IMR-90 (cell line): Measurements from ENCODE around the gene OR8D1. TPM values are rescaled to one million over a fixed set of nuclear protein-coding genes. Genes with fewer than 3 reads are reported as not detected.

ENCODE experiments used
- ATAC-seq: fragments of 200-7000 bp; cut with Tn5 transposase; 2 replicates; pipeline ENCODE4 v1.9.1; 2020; ENCODE audit warnings: low read depth, mild to moderate bottlenecking, moderate library complexity
- BruUV-seq: library from RNA; stranded (reverse); fragments of 400-500 nt; replicated peaks from 2 replicates; lab custom pipeline; 2021; lab: Mats Ljungman, UMichigan
- CTCF ChIA-PET: fragments of 300-600 bp; formaldehyde crosslinking; extraction: SDS; loops from one replicate; lab custom pipeline; 2021; ENCODE audit warnings: antibody characterized with exemption; lab: Yijun Ruan, JAX
- POLR2A ChIA-PET: fragments of 300-600 bp; sonication (Branson Sonifier 250); formaldehyde crosslinking; loops from one replicate; lab custom pipeline; 2022; ENCODE audit warnings: antibody characterized with exemption; ENCODE audit not compliant: unreplicated experiment; lab: Charles Lee
- DNase-seq: peaks from one replicate; pipeline ENCODE4 v3.0.0; 2013
- H2AFZ ChIP-seq: replicated peaks from 2 replicates; pipeline ENCODE3; 2013; ENCODE audit warnings: low read length, mild to moderate bottlenecking; ENCODE audit not compliant: poor library complexity
- H2AK5ac ChIP-seq: 2 replicates; pipeline ENCODE4 v1.6.1; 2013; ENCODE audit warnings: low read depth, low read length, inconsistent platforms
- H2AK9ac ChIP-seq: replicated peaks from 2 replicates; pipeline ENCODE3; 2013; ENCODE audit warnings: mild to moderate bottlenecking, low read depth, low read length, moderate library complexity; ENCODE audit not compliant: poor library complexity
- H2BK120ac ChIP-seq: 2 replicates; pipeline ENCODE4 v1.6.1; 2013; ENCODE audit warnings: low read depth, low read length, inconsistent platforms
- H2BK15ac ChIP-seq: 3 replicates; pipeline ENCODE4 v1.6.1; 2013; ENCODE audit warnings: low read depth, low read length, inconsistent platforms
- H2BK20ac ChIP-seq: 2 replicates; pipeline ENCODE4 v1.6.1; 2013; ENCODE audit warnings: low read depth, mild to moderate bottlenecking, inconsistent platforms, low read length, moderate library complexity
- H2BK5ac ChIP-seq: 2 replicates; pipeline ENCODE4 v1.6.1; 2013; ENCODE audit warnings: mild to moderate bottlenecking, low read depth, low read length, inconsistent platforms; ENCODE audit not compliant: poor library complexity, severe bottlenecking
- H3K14ac ChIP-seq: replicated peaks from 2 replicates; pipeline ENCODE4 v1.6.1; 2013; ENCODE audit warnings: low read depth, low read length, inconsistent platforms
- H3K18ac ChIP-seq: 2 replicates; pipeline ENCODE4 v1.6.1; 2013; ENCODE audit warnings: low read depth, low read length, control low read depth
- H3K23ac ChIP-seq: 2 replicates; pipeline ENCODE4 v1.6.1; 2013; ENCODE audit warnings: low read depth, low read length, inconsistent platforms
- H3K27ac ChIP-seq: 2 replicates; pipeline ENCODE4 v1.5.1; 2013; ENCODE audit warnings: mild to moderate bottlenecking, control low read depth, low read length; ENCODE audit not compliant: insufficient read depth
- H3K27me3 ChIP-seq: 2 replicates; pipeline ENCODE4 v1.6.1; 2013; ENCODE audit warnings: low read length; ENCODE audit not compliant: control insufficient read depth, insufficient read depth
- H3K36me3 ChIP-seq: 2 replicates; pipeline ENCODE4 v1.6.1; 2013; ENCODE audit warnings: low read length, mixed read lengths; ENCODE audit not compliant: control insufficient read depth, insufficient read depth
- H3K4ac ChIP-seq: 2 replicates; pipeline ENCODE4 v1.6.1; 2013; ENCODE audit warnings: low read depth, low read length, inconsistent platforms
- H3K4me1 ChIP-seq: 2 replicates; pipeline ENCODE4 v1.6.1; 2013; ENCODE audit warnings: low read length, mixed read lengths; ENCODE audit not compliant: control insufficient read depth, insufficient read depth
- H3K4me2 ChIP-seq: 2 replicates; pipeline ENCODE4 v1.6.1; 2013; ENCODE audit warnings: low read depth, mild to moderate bottlenecking, control low read depth, low read length, moderate library complexity
- H3K4me3 ChIP-seq: 2 replicates; pipeline ENCODE4 v1.5.1; 2013; ENCODE audit warnings: low read depth, mild to moderate bottlenecking, control low read depth, low read length, moderate library complexity; ENCODE audit not compliant: insufficient read depth
- H3K56ac ChIP-seq: 2 replicates; pipeline ENCODE4 v1.6.1; 2013; ENCODE audit warnings: low read length, inconsistent platforms; ENCODE audit not compliant: insufficient read depth; ENCODE audit errors: extremely low read depth
- H3K79me1 ChIP-seq, 2 experiments: 2 replicates each; pipeline ENCODE4 v1.6.1; 2013; ENCODE audit warnings: low read length in 2 of 2, inconsistent platforms in 1 of 2, low read depth in 1 of 2
- H3K9ac ChIP-seq: 2 replicates; pipeline ENCODE4 v1.6.1; 2013; ENCODE audit warnings: low read depth, low read length, control low read depth
- H3K9me1 ChIP-seq: 2 replicates; pipeline ENCODE4 v1.6.1; 2013; ENCODE audit warnings: low read length, inconsistent platforms; ENCODE audit not compliant: insufficient read depth
- H3K9me3 ChIP-seq: 2 replicates; pipeline ENCODE4 v1.6.1; 2013; ENCODE audit warnings: low read length; ENCODE audit not compliant: control insufficient read depth, insufficient read depth
- H4K20me1 ChIP-seq: 2 replicates; pipeline ENCODE4 v1.6.1; 2013; ENCODE audit warnings: low read length, inconsistent platforms; ENCODE audit not compliant: insufficient read depth
- H4K5ac ChIP-seq: 2 replicates; pipeline ENCODE4 v1.6.1; 2013; ENCODE audit warnings: mild to moderate bottlenecking, low read depth, low read length, control low read depth
- H4K8ac ChIP-seq, 2 experiments: 2 replicates each; pipeline ENCODE4 v1.6.1; 2013; ENCODE audit warnings: low read depth in 2 of 2, low read length in 2 of 2, control low read depth in 1 of 2, inconsistent platforms in 1 of 2
- H4K91ac ChIP-seq: 2 replicates; pipeline ENCODE4 v1.6.1; 2013; ENCODE audit warnings: low read depth, low read length, inconsistent platforms; ENCODE audit not compliant: insufficient read depth
- BHLHE40 ChIP-seq: fragments of 150-350 bp; IDR thresholded peaks from 2 replicates; pipeline ENCODE4 v1.6.1; 2016; ENCODE audit warnings: mild to moderate bottlenecking, low read depth, low read length
- CEBPB ChIP-seq: IDR thresholded peaks from 2 replicates; pipeline ENCODE4 v1.6.1; 2012; ENCODE audit warnings: low read depth, low read length, improper control_type of control experiment
- CHD1 ChIP-seq: IDR thresholded peaks from 2 replicates; pipeline ENCODE4 v1.6.1; 2012; ENCODE audit warnings: low read depth, low read length, improper control_type of control experiment
- CTCF ChIP-seq: conservative IDR thresholded peaks from 2 replicates; pipeline ENCODE4 v1.5.1; 2012; ENCODE audit warnings: mild to moderate bottlenecking, low read depth, low read length, improper control_type of control experiment
- ELK1 ChIP-seq: fragments of 150-350 bp; IDR thresholded peaks from 2 replicates; pipeline ENCODE4 v1.6.1; 2016; ENCODE audit warnings: low read depth, mild to moderate bottlenecking, low read length, moderate library complexity, borderline replicate concordance
- FOS ChIP-seq: fragments of 150-350 bp; IDR thresholded peaks from 2 replicates; pipeline ENCODE4 v1.6.1; 2016; ENCODE audit warnings: low read depth, low read length
- MAFK ChIP-seq: IDR thresholded peaks from 2 replicates; pipeline ENCODE4 v1.6.1; 2012; ENCODE audit warnings: low read depth, low read length, improper control_type of control experiment
- MAZ ChIP-seq: IDR thresholded peaks from 2 replicates; pipeline ENCODE4 v1.6.1; 2012; ENCODE audit warnings: low read depth, mild to moderate bottlenecking, low read length, improper control_type of control experiment, moderate library complexity, borderline replicate concordance
- MXI1 ChIP-seq: IDR thresholded peaks from 2 replicates; pipeline ENCODE4 v1.6.1; 2012; ENCODE audit warnings: low read depth, mild to moderate bottlenecking, low read length, moderate library complexity, borderline replicate concordance
- NFE2L2 ChIP-seq: fragments of 150-350 bp; IDR thresholded peaks from 2 replicates; pipeline ENCODE4 v1.6.1; 2016; ENCODE audit warnings: low read depth, mild to moderate bottlenecking, low read length
- POLR2A ChIP-seq: IDR thresholded peaks from 2 replicates; pipeline ENCODE4 v1.6.1; 2012; ENCODE audit warnings: mild to moderate bottlenecking, low read depth, low read length
- RAD21 ChIP-seq: IDR thresholded peaks from 2 replicates; pipeline ENCODE4 v1.6.1; 2012; ENCODE audit warnings: low read length, improper control_type of control experiment
- RCOR1 ChIP-seq: IDR thresholded peaks from 2 replicates; pipeline ENCODE4 v1.6.1; 2012; ENCODE audit warnings: mild to moderate bottlenecking, low read length, improper control_type of control experiment; ENCODE audit not compliant: insufficient replicate concordance
- RFX5 ChIP-seq: IDR thresholded peaks from 2 replicates; pipeline ENCODE4 v1.8.0; 2012; ENCODE audit warnings: low read depth, mild to moderate bottlenecking, low read length, moderate library complexity
- SMC3 ChIP-seq: fragments of 150-350 bp; IDR thresholded peaks from 2 replicates; pipeline ENCODE4 v1.6.1; 2016; ENCODE audit warnings: low read depth, mild to moderate bottlenecking, antibody characterized with exemption, low read length, moderate library complexity
- USF2 ChIP-seq: fragments of 150-350 bp; IDR thresholded peaks from 2 replicates; pipeline ENCODE4 v1.6.1; 2017; ENCODE audit warnings: mild to moderate bottlenecking, antibody characterized with exemption, low read length, low read depth
- whole genome bisulfite sequencing, 2 experiments: methylation state at CpG; one replicate each; pipeline versions ENCODE4 v1.1.5 to v1.1.7; 2013; ENCODE audit warnings: missing lambda C conversion rate in 2 of 2; ENCODE audit not compliant: insufficient read length in 1 of 2; ENCODE audit errors: extremely low coverage in 2 of 2; 5-methylcytosine and 5-hydroxymethylcytosine counted together
- dilution Hi-C: fragments of 300-500 bp; cut with HindIII; formaldehyde crosslinking; loops from one replicate; pipeline ENCODE4 v1.14.3; 2018; ENCODE audit warnings: low sequenced_read_pairs; ENCODE audit not compliant: unreplicated experiment
- in situ Hi-C: fragments of 300-500 bp; cut with MboI; formaldehyde crosslinking; loops from 3 replicates; pipeline ENCODE4 v1.14.3; 2019; ENCODE audit warnings: low sequenced_read_pairs, inconsistent platforms, mixed read lengths
- intact Hi-C: fragments of 100-400 bp; cut with micrococcal nuclease; formaldehyde crosslinking; loops from 2 replicates; pipeline ENCODE4 v1.10.0; 2022
- polyA plus RNA-seq, 3 experiments: library from polyadenylated mRNA; depleted of rRNA; stranded (reverse); fragments of >200 nt; gene quantifications; 2 replicates each; pipeline ENCODE4 v1.2.3, GENCODE V29; 2012; ENCODE audit warnings: low replicate concordance in 1 of 3
- total RNA-seq: library from RNA; depleted of rRNA; stranded (reverse); fragments of >200 nt; gene quantifications from 2 replicates; pipeline ENCODE4 v1.2.3, GENCODE V29; 2012

Gene OR8D1
- total and polyA plus RNA-seq, 2 of the 4 experiments (the other 2 are of a cell fraction) = not detected

GRCh38 chr11:124294687-124295086, 19.1 kb downstream of the OR8D1 start:
- H2BK5ac ChIP-seq = no peak overlapping the region
- H4K8ac ChIP-seq = no peak overlapping the region
- H3K4me2 ChIP-seq = no peak overlapping the region
- no peak overlapping the region for H2AK5ac ChIP-seq
- H4K20me1 ChIP-seq = no peaks in the 10 kb centered on the region
- H3K4ac ChIP-seq = no peak overlapping the region
- H4K5ac ChIP-seq = no peak overlapping the region
- no peak overlapping the region for H2AFZ ChIP-seq
- H3K4me1 ChIP-seq = no peaks in the 10 kb centered on the region
- no CpG with 5 or more reads among the region's 1 CpG for WGBS, 2 experiments
- no peak overlapping the region for H3K14ac ChIP-seq
- dilution Hi-C loops = no loop called here
- H3K18ac ChIP-seq = no peak overlapping the region
- no peak for ATAC-seq
- no TSS peak for BruUV-seq
- no peaks in the 10 kb centered on the region for H3K27me3 ChIP-seq
- no peak overlapping the region for H2BK120ac ChIP-seq
- no peak for DNase-seq
- H2AK9ac ChIP-seq = no peak overlapping the region
- H2BK20ac ChIP-seq = no peak overlapping the region
- H3K36me3 ChIP-seq = no peaks in the 10 kb centered on the region
- no peaks in the 10 kb centered on the region for H3K79me1 ChIP-seq
- H4K91ac ChIP-seq = no peak overlapping the region; the same call in 1 of the 2 replicates
- no peak overlapping the region for H2BK15ac ChIP-seq
- intact Hi-C loops = no loop called here
- ChIA-PET POLR2A (no interaction called here), CTCF (no interaction called here)
- H3K23ac ChIP-seq = no peak overlapping the region
- H3K56ac ChIP-seq = no peak overlapping the region
- H3K9ac ChIP-seq = no peak overlapping the region
- TF ChIP-seq CTCF (no peak), MAFK (no peak), ELK1 (no peak), CEBPB (no peak), RCOR1 (no peak), MAZ (no peak), USF2 (no peak), SMC3 (no peak), POLR2A (no peak), RAD21 (no peak), NFE2L2 (no peak), RFX5 (no peak), CHD1 (no peak), MXI1 (no peak), BHLHE40 (no peak), FOS (no peak)
- in situ Hi-C loops = no loop called here
- H3K4me3 ChIP-seq = no peak overlapping the region
- no peaks in the 10 kb centered on the region for H3K9me1 ChIP-seq
- no peak overlapping the region for H3K27ac ChIP-seq
- H3K9me3 ChIP-seq = no peaks in the 10 kb centered on the region
